Chondrocyte (in vitro differentiated cells): ENCODE measurements around the gene ST7L. TPM values are rescaled to one million over a fixed set of nuclear protein-coding genes. Genes with fewer than 3 reads are reported as not detected.

Experiments
- DNase-seq: peaks from one replicate; pipeline ENCODE4 v3.0.0; 2021; ENCODE audit warnings: mixed read lengths, low spot score
- H3K27ac Mint-ChIP-seq: one replicate; pipeline ENCODE4 v1.8.0; 2021; ENCODE audit warnings: mild to moderate bottlenecking, moderate library complexity, mixed read lengths; ENCODE audit not compliant: unreplicated experiment
- H3K27me3 Mint-ChIP-seq: 2 replicates; pipeline ENCODE4 v1.8.0; 2021; ENCODE audit warnings: low read depth, mixed read lengths
- H3K36me3 Mint-ChIP-seq: 2 replicates; pipeline ENCODE4 v1.8.0; 2021; ENCODE audit warnings: low read depth, mixed read lengths
- H3K4me1 Mint-ChIP-seq: 2 replicates; pipeline ENCODE4 v1.8.0; 2021; ENCODE audit warnings: low read depth, mild to moderate bottlenecking, mixed read lengths
- H3K4me3 Mint-ChIP-seq: one replicate; pipeline ENCODE4 v1.8.0; 2021; ENCODE audit warnings: mild to moderate bottlenecking, moderate library complexity, mixed read lengths; ENCODE audit not compliant: unreplicated experiment
- H3K9me3 Mint-ChIP-seq: 2 replicates; pipeline ENCODE4 v1.8.0; 2021; ENCODE audit warnings: low read depth, mixed read lengths
- total RNA-seq: library from RNA; stranded (reverse); gene quantifications from 3 replicates; pipeline ENCODE4 v1.2.1, GENCODE V29; 2021
- TF ChIP-seq, protein P1 (sequence below): fragments of 200-600 bp; sonication (generic); IDR thresholded peaks from 2 replicates; pipeline ENCODE4 v1.5.0; 2021; ENCODE audit warnings: antibody characterized with exemption, mild to moderate bottlenecking, moderate library complexity

The ST7L gene
- total RNA-seq, 1 donor from 2014 or later, result 14.4 TPM

DNA sequence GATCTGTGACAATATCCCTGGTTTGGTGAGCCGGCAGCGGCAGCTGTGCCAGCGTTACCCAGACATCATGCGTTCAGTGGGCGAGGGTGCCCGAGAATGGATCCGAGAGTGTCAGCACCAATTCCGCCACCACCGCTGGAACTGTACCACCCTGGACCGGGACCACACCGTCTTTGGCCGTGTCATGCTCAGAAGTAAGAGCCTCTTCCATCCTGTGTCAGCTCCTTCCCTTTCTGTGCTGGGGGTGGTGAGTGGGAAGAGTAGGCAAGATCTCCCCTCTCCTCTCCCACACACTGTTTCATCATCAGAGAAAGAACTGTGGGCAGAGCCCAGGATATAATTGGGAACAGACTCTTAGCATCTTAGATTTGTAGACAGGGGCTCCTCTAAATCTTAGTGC lies 104.0 kb downstream of the ST7L start:
- Mint-ChIP-seq H3K27ac (no peak overlapping the region), H3K4me3 (no peak overlapping the region), H3K9me3 (no peaks in the 10 kb centered on the region), H3K36me3 (peaks cover 4% of the 10 kb centered on the region), H3K27me3 (peaks cover 1% of the 10 kb centered on the region), H3K4me1 (peaks cover 10% of the 10 kb centered on the region)
- no peak for DNase-seq
- TF ChIP-seq, protein P1, sequence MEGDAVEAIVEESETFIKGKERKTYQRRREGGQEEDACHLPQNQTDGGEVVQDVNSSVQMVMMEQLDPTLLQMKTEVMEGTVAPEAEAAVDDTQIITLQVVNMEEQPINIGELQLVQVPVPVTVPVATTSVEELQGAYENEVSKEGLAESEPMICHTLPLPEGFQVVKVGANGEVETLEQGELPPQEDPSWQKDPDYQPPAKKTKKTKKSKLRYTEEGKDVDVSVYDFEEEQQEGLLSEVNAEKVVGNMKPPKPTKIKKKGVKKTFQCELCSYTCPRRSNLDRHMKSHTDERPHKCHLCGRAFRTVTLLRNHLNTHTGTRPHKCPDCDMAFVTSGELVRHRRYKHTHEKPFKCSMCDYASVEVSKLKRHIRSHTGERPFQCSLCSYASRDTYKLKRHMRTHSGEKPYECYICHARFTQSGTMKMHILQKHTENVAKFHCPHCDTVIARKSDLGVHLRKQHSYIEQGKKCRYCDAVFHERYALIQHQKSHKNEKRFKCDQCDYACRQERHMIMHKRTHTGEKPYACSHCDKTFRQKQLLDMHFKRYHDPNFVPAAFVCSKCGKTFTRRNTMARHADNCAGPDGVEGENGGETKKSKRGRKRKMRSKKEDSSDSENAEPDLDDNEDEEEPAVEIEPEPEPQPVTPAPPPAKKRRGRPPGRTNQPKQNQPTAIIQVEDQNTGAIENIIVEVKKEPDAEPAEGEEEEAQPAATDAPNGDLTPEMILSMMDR, result no peak

DNA sequence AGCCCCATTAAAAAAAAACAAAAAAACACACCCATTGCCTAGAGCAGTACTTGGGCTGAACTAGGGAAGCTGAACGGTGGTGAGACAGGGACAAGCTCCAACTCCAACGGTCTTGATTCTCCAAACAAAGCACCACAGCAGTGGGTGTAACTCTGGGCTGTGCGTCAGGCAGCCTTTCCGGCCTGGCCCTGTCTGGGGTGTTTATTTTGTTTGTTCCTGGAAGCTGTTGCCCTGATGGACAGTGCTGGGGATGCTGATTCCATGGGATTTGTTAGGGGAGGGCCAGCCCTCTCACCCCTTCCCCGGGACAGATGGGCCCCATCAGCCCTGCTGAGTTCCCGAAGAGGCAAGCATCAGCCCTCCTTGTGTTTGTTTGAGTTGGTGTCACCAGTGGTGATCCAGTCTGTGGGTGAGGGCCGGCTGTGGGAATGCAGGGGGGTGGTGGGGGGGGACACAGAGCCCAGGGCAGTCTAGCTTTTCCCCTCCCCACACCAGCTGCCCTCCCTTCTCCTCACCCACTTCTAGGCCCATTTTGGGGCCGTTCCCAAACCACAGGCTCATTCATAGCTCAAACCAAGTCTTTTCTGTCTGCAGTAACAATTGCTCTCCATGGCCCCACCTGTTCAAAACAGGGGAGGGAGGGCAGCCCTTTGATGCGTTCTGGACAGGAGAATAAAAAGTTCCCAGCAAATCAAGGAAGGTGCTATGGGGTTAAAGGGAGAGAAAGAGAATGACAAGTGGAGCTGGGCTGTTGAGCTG lies 105.7 kb downstream of the ST7L start:
- TF ChIP-seq, protein P1, result no peak
- Mint-ChIP-seq H3K4me3 (no peak overlapping the region), H3K36me3 (peaks cover 4% of the 10 kb centered on the region), H3K27me3 (peaks cover 1% of the 10 kb centered on the region), H3K27ac (peak overlapping the region; percentile 27), H3K4me1 (peaks cover 13% of the 10 kb centered on the region), H3K9me3 (no peaks in the 10 kb centered on the region)
- DNase-seq, result no peak

DNA sequence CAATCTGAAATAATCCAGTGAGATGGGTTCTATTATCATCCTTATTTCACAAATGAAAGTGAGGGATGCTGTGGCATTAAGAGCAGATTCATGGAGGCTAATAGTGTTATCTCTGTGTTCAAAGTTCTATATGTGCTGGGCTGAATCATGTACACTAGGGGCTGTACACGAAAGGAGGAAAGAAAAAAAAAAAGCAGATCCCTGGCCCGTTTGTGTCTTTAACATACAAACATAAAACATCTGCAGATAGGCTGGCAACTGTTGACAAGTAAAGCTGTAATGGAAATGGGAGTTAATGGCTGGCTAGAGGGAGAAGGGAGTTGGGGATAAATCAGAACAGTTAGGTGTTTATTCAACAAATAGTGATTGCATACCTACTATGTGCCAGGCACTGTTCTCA lies 107.0 kb downstream of the ST7L start:
- TF ChIP-seq, protein P1, result no peak
- no peak overlapping the region for H3K27ac Mint-ChIP-seq
- peaks cover 5% of the 10 kb centered on the region for H3K27me3 Mint-ChIP-seq
- no peak overlapping the region for H3K4me3 Mint-ChIP-seq
- H3K36me3 Mint-ChIP-seq, result peaks cover 4% of the 10 kb centered on the region
- no peak for DNase-seq
- H3K4me1 Mint-ChIP-seq, result peaks cover 20% of the 10 kb centered on the region
- no peaks in the 10 kb centered on the region for H3K9me3 Mint-ChIP-seq

DNA sequence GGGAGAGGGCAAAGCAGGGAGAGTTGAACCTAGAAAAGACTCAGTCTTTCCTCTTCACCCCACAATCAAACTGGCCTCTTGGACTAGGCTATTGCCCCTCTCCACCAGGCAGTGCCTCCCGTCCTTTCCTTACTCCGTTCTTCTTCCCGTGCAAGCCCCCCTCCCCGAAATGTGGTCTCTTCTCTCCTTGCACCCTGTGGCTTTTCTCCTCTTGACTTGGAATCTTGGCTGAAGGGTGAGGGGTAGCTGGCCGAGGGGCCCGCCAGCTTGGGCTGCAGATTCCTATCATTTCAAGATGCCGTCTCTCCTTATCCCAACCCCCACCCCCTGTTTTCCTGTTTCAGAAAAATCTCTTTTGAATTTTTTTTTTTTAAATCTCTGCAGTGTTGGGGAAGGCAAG lies 108.6 kb downstream of the ST7L start:
- no peak for DNase-seq
- no peaks in the 10 kb centered on the region for H3K36me3 Mint-ChIP-seq
- no peak overlapping the region for H3K27ac Mint-ChIP-seq
- no peaks in the 10 kb centered on the region for H3K9me3 Mint-ChIP-seq
- H3K4me1 Mint-ChIP-seq, result peaks cover 14% of the 10 kb centered on the region
- no peak overlapping the region for H3K4me3 Mint-ChIP-seq
- H3K27me3 Mint-ChIP-seq, result peaks cover 5% of the 10 kb centered on the region
- TF ChIP-seq, protein P1, result no peak

DNA sequence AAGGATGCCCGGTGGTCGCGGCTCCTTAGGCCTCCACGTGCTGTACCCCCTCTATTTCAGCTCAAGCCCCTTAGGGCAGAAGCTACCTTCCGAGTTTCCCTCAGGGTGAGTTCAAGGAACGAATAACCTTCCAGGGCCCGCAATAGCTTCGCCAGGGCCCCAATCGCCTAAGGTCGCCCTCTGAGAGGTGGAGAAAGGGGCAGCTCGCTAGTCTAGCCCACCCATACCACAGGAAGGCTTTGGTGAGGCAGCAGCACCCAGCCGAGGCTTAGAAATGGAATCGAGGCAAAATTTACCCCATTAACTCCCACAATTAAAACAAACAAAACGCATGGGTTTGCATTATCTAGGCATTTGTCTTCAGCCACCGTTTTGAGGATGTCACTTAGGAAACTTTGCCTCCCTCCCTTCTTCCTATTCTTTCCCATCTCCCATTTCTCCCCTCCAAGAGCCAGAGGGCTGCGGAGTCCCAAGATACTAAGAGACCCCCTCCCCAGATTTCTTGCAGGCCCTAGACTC lies 109.2 kb downstream of the ST7L start:
- Mint-ChIP-seq H3K9me3 (no peaks in the 10 kb centered on the region), H3K4me3 (peak overlapping the region; percentile 55)

More for the DNA sequence above, 109.2 kb downstream of the ST7L start:
- no peaks in the 10 kb centered on the region for H3K36me3 Mint-ChIP-seq
- peaks cover 5% of the 10 kb centered on the region for H3K27me3 Mint-ChIP-seq
- peaks cover 12% of the 10 kb centered on the region for H3K4me1 Mint-ChIP-seq
- DNase-seq, result no peak
- TF ChIP-seq, protein P1, result no peak
- no peak overlapping the region for H3K27ac Mint-ChIP-seq
